Esophagus squamous epithelium (tissue), 4 donors: ENCODE measurements around the gene CNNM1.

Source experiments
- POLR2A ChIP-seq, 4 donors: fragments of 450-650 bp; IDR thresholded peaks; one replicate each; pipeline ENCODE4 v1.6.1; 2017; ENCODE audit warnings: antibody characterized with exemption in 4 of 4, mild to moderate bottlenecking in 4 of 4, moderate library complexity in 3 of 4
- TF ChIP-seq, protein P1 (sequence below), 6 experiments: fragments of 450-650 bp in 4 of 6; fragments of 200-600 bp in 2 of 6; sonication (generic) in 2 of 6; IDR thresholded peaks; one replicate each; pipeline ENCODE4 v1.5.1; 2016 to 2019; ENCODE audit warnings: antibody characterized with exemption in 6 of 6, mild to moderate bottlenecking in 4 of 6, moderate library complexity in 4 of 6

DNA sequence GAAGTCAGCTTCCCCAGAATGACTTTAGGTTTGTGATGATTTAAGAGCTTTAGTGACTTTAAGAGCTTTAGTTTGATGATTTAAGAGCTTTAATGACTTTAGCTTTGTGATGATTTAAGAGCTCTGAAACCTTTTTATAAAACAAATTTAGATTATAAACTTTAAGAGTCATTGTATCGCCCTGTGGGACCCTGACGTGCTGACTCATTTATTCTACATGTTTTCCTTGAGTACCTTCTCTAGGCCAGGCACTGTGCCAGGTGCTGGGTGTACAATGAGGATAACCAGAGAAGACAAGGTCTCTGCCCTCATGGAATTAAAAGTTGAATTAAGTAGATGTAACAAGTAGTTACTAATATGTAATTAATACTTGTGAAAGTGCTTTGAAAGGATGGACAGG, 45.4 kb downstream of the CNNM1 start:
- TF ChIP-seq, protein P1, sequence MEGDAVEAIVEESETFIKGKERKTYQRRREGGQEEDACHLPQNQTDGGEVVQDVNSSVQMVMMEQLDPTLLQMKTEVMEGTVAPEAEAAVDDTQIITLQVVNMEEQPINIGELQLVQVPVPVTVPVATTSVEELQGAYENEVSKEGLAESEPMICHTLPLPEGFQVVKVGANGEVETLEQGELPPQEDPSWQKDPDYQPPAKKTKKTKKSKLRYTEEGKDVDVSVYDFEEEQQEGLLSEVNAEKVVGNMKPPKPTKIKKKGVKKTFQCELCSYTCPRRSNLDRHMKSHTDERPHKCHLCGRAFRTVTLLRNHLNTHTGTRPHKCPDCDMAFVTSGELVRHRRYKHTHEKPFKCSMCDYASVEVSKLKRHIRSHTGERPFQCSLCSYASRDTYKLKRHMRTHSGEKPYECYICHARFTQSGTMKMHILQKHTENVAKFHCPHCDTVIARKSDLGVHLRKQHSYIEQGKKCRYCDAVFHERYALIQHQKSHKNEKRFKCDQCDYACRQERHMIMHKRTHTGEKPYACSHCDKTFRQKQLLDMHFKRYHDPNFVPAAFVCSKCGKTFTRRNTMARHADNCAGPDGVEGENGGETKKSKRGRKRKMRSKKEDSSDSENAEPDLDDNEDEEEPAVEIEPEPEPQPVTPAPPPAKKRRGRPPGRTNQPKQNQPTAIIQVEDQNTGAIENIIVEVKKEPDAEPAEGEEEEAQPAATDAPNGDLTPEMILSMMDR (IDR thresholded peaks at IDR 0.05), result no peak
- TF ChIP-seq POLR2A (IDR thresholded peaks at IDR 0.05), result no peak
